Measurements from ENCODE around the gene TAS2R39. TPM values are rescaled to one million over a fixed set of nuclear protein-coding genes. Genes with fewer than 3 reads are reported as not detected.

The TAS2R39 gene
- total and polyA plus RNA-seq, 2 of the 4 experiments (the other 2 are of a cell fraction) = not detected

DNA sequence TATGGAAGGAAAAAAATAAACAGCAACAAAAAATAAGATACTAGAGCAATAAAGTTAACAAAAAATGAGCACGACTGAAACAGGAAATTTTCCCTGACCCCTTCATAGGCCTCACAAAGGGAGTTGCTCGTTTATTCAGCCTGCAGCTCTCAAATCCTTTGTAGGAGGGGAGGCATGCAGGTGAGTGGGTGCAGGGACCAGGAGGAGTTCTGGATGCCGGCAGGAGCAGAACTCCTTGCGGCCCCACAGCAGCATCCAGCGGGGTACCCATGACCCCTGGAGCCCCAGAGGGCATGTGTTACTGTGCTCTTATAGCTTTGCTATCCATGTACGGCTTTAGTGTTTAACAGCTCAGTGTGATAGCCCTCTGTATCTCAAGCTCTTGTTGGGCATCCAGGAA lies 5.8 kb downstream of the TAS2R39 start:
- no peaks in the 10 kb centered on the region for H3K4me1 ChIP-seq (ENCODE audit: control insufficient read depth, insufficient read depth, low read length)
- H3K23ac ChIP-seq (ENCODE audit: low read depth, low read length) = no peak overlapping the region
- in situ Hi-C loops (cut with MboI; ENCODE audit: low sequenced_read_pairs) = no loop called here
- dilution Hi-C loops (cut with HindIII; ENCODE audit: low sequenced_read_pairs, unreplicated experiment) = no loop called here
- no peak overlapping the region for H4K91ac ChIP-seq (ENCODE audit: insufficient read depth, low read depth, low read length)
- H2AK5ac ChIP-seq (ENCODE audit: low read depth, low read length) = no peak overlapping the region
- no peak overlapping the region for H3K56ac ChIP-seq (ENCODE audit: extremely low read depth, insufficient read depth, low read length)
- H2BK20ac ChIP-seq (ENCODE audit: low read depth, low read length) = no peak overlapping the region
- H3K9me3 ChIP-seq (ENCODE audit: control insufficient read depth, insufficient read depth, low read length) = no peaks in the 10 kb centered on the region
- ChIA-PET CTCF (interaction anchor here (2.1 kb wide), 1 partner anchor 26 kb away, joined by 7 read pairs; no protein-coding TSS in a partner anchor), POLR2A (ENCODE audit: unreplicated experiment) (no interaction called here)
- H3K4ac ChIP-seq (ENCODE audit: low read depth, low read length) = no peak overlapping the region
- no peak for TF ChIP-seq POLR2A (IDR thresholded peaks at IDR 0.05; ENCODE audit: low read depth, low read length)
- TF ChIP-seq SMC3 (IDR thresholded peaks at IDR 0.05; ENCODE audit: low read depth, low read length) = no peak
- TF ChIP-seq NFE2L2 (IDR thresholded peaks at IDR 0.05; ENCODE audit: low read depth, low read length) = no peak
- TF ChIP-seq MXI1 (IDR thresholded peaks at IDR 0.05; ENCODE audit: borderline replicate concordance, low read depth, low read length) = no peak
- no peak for TF ChIP-seq CHD1 (IDR thresholded peaks at IDR 0.05; ENCODE audit: low read depth, low read length)
- TF ChIP-seq, protein P1, sequence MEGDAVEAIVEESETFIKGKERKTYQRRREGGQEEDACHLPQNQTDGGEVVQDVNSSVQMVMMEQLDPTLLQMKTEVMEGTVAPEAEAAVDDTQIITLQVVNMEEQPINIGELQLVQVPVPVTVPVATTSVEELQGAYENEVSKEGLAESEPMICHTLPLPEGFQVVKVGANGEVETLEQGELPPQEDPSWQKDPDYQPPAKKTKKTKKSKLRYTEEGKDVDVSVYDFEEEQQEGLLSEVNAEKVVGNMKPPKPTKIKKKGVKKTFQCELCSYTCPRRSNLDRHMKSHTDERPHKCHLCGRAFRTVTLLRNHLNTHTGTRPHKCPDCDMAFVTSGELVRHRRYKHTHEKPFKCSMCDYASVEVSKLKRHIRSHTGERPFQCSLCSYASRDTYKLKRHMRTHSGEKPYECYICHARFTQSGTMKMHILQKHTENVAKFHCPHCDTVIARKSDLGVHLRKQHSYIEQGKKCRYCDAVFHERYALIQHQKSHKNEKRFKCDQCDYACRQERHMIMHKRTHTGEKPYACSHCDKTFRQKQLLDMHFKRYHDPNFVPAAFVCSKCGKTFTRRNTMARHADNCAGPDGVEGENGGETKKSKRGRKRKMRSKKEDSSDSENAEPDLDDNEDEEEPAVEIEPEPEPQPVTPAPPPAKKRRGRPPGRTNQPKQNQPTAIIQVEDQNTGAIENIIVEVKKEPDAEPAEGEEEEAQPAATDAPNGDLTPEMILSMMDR (conservative IDR thresholded peaks at IDR 0.05; ENCODE audit: low read depth, low read length) = no peak
- TF ChIP-seq, protein P2, sequence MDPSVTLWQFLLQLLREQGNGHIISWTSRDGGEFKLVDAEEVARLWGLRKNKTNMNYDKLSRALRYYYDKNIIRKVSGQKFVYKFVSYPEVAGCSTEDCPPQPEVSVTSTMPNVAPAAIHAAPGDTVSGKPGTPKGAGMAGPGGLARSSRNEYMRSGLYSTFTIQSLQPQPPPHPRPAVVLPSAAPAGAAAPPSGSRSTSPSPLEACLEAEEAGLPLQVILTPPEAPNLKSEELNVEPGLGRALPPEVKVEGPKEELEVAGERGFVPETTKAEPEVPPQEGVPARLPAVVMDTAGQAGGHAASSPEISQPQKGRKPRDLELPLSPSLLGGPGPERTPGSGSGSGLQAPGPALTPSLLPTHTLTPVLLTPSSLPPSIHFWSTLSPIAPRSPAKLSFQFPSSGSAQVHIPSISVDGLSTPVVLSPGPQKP (IDR thresholded peaks at IDR 0.05; ENCODE audit: borderline replicate concordance, low read depth, low read length) = no peak
- TF ChIP-seq RCOR1 (IDR thresholded peaks at IDR 0.05; ENCODE audit: insufficient replicate concordance, low read length) = no peak
- TF ChIP-seq, protein P3, sequence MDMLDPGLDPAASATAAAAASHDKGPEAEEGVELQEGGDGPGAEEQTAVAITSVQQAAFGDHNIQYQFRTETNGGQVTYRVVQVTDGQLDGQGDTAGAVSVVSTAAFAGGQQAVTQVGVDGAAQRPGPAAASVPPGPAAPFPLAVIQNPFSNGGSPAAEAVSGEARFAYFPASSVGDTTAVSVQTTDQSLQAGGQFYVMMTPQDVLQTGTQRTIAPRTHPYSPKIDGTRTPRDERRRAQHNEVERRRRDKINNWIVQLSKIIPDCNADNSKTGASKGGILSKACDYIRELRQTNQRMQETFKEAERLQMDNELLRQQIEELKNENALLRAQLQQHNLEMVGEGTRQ (IDR thresholded peaks at IDR 0.05; ENCODE audit: low read depth, low read length) = no peak
- no peak for TF ChIP-seq CEBPB (IDR thresholded peaks at IDR 0.05; ENCODE audit: low read depth, low read length)
- TF ChIP-seq RAD21 (IDR thresholded peaks at IDR 0.05; ENCODE audit: low read length) = no peak
- no peak for TF ChIP-seq FOS (IDR thresholded peaks at IDR 0.05; ENCODE audit: low read depth, low read length)
- no peak for TF ChIP-seq MAZ (IDR thresholded peaks at IDR 0.05; ENCODE audit: borderline replicate concordance, low read depth, low read length)
- no peak for TF ChIP-seq RFX5 (IDR thresholded peaks at IDR 0.05; ENCODE audit: low read depth, low read length)
- TF ChIP-seq BHLHE40 (IDR thresholded peaks at IDR 0.05; ENCODE audit: low read depth, low read length) = no peak
- H3K79me1 ChIP-seq (ENCODE audit: low read depth in 1 of 2, low read length in 2 of 2) = no peaks in the 10 kb centered on the region
- no peaks in the 10 kb centered on the region for H3K36me3 ChIP-seq (ENCODE audit: control insufficient read depth, insufficient read depth, low read length)
- no peak overlapping the region for H2BK5ac ChIP-seq (ENCODE audit: low read depth, low read length, poor library complexity, severe bottlenecking)
- no peak overlapping the region for H2BK120ac ChIP-seq (ENCODE audit: low read depth, low read length)
- BruUV-seq (replicated peaks) = no TSS peak
- H3K4me2 ChIP-seq (ENCODE audit: low read depth, low read length) = no peak overlapping the region
- no peak overlapping the region for H2BK15ac ChIP-seq (ENCODE audit: low read depth, low read length)
- no peak overlapping the region for H2AK9ac ChIP-seq (replicated peaks; ENCODE audit: low read depth, low read length, poor library complexity)
- H4K20me1 ChIP-seq (ENCODE audit: insufficient read depth, low read length) = no peaks in the 10 kb centered on the region
- no peak overlapping the region for H3K4me3 ChIP-seq (ENCODE audit: insufficient read depth, low read depth, low read length)
- H3K9me1 ChIP-seq (ENCODE audit: insufficient read depth, low read length) = no peaks in the 10 kb centered on the region
- no peak for ATAC-seq (ENCODE audit: low read depth)
- WGBS, 2 experiments (ENCODE audit: extremely low coverage in 2 of 2, insufficient read length in 1 of 2) = no CpG with 5 or more reads among the region's 6 CpGs
- H2AFZ ChIP-seq (replicated peaks; ENCODE audit: low read length, poor library complexity) = no peak overlapping the region
- no peak overlapping the region for H4K8ac ChIP-seq (ENCODE audit: low read depth in 2 of 2, low read length in 2 of 2)
- H4K5ac ChIP-seq (ENCODE audit: low read depth, low read length) = no peak overlapping the region
- no peak for DNase-seq
- H3K14ac ChIP-seq (replicated peaks; ENCODE audit: low read depth, low read length) = no peak overlapping the region
- intact Hi-C loops (cut with micrococcal nuclease) = no loop called here
- H3K27ac ChIP-seq (ENCODE audit: insufficient read depth, low read length) = no peak overlapping the region
- no peaks in the 10 kb centered on the region for H3K27me3 ChIP-seq (ENCODE audit: control insufficient read depth, insufficient read depth, low read length)
- no peak overlapping the region for H3K9ac ChIP-seq (ENCODE audit: low read depth, low read length)
- no peak overlapping the region for H3K18ac ChIP-seq (ENCODE audit: low read depth, low read length)
